AG20443 (cell line): ENCODE results near the gene TUBGCP2.

ENCODE experiments used
- DNase-seq: peaks from one replicate; pipeline ENCODE4 v3.0.0; 2012; ENCODE audit warnings: low spot score, mixed read lengths

The TUBGCP2 gene

DNA sequence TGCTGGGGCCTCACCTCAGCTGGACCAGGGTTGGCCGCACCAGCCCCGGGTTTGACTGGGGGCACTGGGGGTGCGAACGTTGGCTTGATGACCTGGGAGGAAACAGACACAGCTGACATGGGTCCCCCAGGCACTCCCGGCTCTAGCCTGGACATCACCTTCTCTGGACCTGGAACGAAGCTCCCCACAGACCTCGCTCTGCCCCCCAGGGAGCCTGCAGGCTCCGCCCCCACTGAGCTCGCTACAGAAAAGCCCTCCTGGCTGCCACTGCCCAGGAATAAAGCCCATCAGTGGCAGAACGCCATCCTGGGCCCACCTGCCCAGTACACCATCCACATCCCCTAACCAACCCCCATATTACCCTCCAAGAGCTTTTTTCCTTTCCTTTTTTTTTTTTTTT, 45.0 kb downstream of the TUBGCP2 start:
- DNase-seq, result no peak

DNA sequence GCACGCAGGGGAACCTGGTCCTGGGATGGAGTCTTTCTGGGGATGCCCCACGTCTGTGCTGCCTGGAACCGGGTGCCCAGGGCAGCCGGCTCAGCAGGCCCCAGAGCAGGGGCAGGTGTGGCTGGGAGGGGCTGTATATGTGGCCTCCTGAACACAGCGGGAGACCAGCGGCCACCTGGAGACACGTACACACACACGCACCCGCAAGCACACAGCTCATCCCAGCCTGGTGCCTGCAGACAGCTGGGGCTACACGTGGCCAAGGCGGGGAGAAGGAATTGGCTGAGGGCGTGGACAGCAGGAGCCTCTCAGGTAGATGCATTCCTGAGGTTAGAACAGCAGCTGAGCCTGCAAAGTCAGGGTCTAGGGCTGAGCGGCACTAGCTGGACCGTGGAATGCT, 46.0 kb downstream of the TUBGCP2 start:
- DNase-seq, result no peak

DNA sequence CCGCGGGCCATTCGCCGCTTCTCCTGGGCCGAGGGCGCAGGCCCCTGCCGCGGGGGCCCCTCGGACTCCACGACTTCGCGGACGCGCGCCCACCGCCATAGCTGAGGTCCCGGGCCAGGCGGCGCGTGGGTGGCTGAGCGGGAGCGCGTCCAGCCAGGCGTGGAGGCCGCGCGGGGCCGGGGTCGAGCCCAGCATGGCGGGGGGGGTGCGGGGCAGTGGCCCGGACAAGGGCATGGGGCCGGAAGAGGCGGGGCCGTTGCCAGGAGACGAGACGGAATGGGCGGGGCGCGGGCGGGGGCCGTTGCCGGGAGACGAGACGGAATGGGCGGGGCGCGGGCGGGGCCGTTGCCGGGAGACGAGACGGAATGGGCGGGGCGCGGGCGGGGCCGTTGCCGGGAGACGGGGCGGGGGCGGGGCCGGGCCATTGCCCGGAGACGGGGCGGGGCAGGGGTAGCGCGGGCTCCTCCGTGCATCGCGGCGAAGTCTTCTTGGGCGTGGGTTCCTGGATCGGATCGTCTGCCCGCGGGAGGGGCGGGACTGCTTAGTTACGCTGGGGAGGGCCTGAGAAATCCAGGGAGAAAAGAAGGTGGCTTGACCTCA, 46.8 kb downstream of the TUBGCP2 start:
- DNase-seq, result peak; percentile 92

- DNase-seq, result peak; percentile 73
Observed at GRCh38 chr10:133260895-133261725, 47.6 kb downstream of the TUBGCP2 start.

- DNase-seq, result no peak
Observed at GRCh38 chr10:133259602-133259989, 49.1 kb downstream of the TUBGCP2 start.

- DNase-seq, result peak; percentile 96
Observed at GRCh38 chr10:133258818-133259601, 49.7 kb downstream of the TUBGCP2 start.

- DNase-seq, result no peak
Observed at GRCh38 chr10:133258066-133258817, 50.4 kb downstream of the TUBGCP2 start.

GRCh38 chr10:133257489-133258065, 51.1 kb downstream of the TUBGCP2 start:
- DNase-seq, result no peak

DNA sequence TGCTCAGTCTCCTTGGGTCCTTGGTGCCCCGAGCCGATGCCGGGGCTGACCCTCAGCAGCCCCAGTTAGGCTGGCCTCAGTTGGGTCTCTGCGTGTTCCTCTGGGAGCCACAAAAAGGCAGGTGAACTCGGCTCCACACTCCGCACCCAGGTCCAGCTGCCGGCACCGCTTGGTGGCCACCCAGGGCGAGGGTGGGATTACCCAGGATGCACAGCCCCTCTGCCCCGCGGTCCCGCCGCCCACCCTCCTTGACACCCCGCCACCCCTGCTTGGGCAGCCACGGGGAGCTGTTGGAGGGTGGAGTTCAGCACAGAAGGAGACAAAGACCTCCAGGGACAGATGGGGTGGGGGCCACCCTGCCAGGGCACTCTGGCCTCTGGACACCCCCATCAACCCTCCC, 53.3 kb downstream of the TUBGCP2 start:
- no peak for DNase-seq

DNA sequence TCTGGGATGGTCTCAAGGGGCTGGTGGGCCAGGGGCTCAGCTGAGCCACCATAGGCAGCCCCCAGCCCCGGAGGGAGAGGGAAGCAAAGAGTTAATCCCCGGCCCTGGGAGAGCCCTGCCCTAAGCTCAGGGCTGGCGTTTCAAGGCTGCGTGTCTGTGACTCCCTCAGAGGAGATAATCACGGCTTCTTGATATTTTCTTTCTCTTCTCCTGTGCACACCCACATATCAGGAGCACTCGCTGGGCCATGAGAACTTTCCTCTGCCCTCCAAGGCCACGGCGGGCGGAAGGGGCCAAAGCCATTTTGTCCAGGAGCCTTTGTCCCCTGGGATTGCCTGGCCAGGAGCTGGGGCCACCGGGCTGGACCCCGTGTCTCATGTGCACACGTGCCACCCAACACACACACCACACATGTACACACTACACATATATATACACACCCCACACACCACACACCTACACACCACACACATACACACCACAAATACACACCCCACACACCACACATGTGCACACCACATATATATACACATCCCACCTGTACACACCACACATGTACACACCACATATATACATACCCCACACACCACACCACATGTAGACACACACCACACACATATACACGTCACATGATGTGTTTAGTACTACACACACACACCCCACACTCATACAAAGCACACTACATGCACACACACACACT, 54.1 kb downstream of the TUBGCP2 start:
- no peak for DNase-seq

DNA sequence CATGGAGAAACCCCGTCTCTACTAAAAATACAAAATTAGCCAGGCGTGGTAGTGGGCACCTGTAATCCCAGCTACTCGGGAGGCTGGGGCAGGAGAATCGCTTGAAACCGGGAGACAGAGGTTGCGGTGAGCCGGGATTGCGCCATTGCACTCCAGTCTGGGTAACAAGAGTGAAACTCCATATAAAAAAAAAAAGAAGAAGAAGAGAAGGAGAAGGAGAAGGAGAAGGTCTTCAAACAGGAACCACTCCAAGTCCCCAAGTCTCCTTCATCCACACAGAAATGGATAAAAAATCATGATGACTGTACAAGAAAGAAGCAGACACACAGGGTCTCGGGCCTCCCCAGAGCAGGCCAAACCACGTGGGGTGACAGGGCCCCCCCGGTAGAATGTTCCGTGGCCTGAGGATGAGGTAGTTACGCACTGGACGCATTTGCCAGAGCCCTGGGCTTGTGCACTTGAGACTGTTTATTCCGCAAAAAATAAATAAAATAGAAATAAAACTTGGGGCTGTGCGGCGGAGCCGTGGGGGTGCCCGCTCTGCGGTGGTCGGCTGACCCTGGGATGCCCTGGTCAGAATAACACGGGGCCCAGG, 55.2 kb downstream of the TUBGCP2 start:
- no peak for DNase-seq

- DNase-seq, result no peak
Observed at GRCh38 chr10:133252223-133252552, 56.5 kb downstream of the TUBGCP2 start.

DNA sequence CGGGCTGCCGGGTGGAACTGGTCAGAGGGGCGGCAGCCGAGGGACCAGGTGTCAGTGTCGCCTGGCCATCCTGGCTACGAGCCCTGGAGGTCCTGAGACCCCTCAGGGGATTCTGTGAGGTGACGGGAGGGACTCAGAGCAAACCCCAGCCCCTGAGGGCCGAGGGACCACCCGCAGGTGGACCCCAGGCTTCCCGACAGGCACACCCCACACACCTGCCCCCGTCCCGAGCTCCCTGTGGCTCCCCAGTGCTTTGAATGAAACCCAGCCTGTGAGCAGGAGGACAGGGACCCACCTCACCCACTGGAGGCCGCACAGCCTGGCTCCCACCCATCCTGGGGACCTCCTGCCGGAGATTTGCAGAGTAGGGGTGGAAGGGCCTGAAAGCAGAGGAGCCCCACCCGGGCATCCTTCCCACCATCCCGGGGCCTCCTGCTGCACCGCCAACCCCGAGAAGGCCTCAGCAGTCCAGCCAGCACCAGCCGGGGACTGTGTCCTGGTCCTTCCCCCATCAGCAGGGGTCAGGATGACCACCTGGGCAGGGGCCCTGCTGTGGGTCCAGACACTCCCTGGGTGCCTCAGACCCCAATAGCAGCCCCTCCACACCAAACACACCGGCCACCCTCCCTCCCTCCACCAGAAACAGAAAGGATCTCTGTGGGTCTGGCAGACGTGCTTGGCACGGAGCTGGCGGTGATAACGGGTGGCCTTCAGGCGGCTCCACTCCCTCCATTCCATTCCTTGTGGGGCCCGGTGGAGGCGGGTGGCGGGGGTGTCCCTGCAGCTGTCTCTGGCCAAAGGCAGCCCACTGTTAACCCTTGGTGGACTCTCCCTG, 57.1 kb downstream of the TUBGCP2 start:
- DNase-seq, result no peak

DNA sequence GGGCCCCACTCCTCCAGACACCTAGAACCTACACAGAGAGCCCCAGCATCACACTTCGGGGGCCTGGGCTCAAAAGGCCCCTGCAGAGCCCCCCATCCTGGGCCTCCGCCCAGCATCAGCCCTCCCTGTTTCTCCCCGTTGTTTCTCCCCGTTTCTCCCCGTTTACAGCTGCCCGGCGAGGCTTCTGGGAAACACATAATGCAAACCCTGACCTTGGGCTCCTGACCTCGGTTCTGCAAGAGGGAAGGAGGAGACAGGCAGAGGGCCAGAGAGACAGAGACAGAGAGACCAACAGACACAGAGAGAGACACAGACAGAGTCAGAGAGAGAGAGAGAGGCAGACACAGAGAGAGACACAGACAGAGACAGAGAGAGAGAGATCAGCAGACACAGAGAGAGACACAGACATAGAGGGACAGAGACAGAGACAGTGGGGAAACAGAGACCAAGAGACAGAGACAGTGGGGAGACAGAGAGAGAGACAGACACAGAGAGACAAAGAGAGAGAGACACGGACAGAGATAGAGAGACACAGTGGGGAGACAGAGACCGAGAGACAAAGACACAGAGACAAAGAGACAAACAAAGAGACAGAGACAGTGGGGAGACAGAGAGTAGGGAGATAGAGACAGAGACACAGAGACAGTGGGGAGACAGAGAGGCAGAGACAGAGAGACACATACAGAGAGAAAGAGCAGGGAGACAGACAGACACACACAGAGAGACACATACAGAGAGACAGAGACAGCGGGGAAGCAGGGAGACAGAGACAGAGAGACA, 58.5 kb downstream of the TUBGCP2 start:
- no peak for DNase-seq

DNA sequence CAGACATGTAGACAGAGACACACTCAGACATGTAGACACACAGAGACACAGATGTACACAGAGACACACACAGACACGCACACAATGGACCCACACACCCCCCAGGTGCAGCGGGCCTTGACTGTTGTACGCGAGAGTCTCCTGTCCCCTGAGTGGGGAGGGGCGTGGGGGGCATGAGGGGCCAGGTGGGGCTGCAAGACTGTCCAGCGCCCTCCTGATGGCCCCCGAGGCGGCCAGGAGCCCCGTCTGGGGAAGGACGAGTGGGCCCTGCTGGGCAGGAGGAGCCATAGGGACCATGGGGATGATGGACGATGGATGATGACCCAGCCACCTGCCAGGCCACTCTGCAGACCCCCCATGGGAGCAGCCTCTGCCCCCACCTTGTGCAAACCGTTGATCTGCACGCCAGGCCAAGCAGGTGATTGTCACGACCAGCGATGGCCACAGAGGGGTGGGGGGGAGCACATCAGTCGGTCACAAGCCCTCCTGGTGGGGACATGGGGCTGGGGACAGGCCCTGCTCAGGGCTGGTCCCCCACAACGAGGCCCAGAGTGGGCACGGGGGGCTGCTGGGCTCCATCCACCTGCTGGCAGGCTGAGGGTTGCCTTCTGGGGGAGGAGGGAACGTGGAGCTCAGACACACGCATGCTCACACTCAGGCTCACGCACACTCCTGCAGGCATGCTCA, 59.4 kb downstream of the TUBGCP2 start:
- DNase-seq, result no peak

DNA sequence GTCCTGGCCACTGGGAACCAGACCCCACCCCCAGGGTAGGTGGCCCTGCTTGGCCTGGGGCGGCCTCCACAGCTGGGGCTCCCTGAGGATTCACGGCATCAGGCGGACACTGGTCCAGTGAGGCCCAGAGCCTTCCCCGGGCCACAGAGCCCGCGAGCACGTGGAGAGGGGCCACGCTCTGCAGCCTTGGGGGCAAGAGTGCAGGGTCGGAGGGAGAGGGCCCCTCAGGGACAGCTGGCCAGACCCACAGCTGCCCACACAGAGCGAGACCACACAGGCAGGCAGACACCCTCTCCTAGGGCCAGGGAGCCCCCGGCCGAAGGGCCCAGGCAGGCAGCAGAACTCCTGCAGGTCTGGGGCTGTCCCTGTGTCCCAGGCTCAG, 60.3 kb downstream of the TUBGCP2 start:
- no peak for DNase-seq

DNA sequence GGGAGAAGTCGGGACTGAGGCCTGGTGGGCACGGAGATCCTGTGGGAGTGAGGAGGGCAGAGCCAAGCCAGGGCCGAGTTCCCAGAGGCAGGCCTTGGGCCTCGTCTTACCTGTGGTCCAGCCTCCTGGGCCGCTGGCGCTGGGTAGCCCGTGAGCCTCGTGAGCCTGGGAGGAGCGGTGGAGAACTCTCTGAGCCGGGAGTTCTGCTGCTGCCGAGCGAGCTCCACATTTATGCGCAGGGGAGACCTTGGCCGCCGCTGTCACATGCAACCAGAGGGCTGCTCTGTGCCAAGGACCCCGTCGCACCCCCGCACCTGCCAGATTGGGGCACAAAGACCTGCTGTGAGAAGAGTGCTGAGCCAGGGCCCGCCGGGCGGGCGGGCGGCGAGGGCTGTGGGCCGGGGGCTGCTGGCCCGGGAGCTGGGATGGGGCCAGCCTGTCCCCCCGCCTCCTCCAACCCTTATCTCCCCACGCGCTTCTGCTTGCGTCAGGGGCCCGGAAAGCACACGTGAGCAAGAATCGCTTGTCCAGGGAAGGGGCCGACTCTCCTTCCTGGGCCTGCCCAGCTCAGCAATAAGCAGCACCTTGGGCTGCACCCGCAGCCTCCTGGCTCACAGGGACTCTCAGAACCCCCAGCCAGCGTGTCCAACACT, 60.9 kb downstream of the TUBGCP2 start:
- DNase-seq, result no peak

- no peak for DNase-seq
Observed at GRCh38 chr10:133246236-133246626, 62.4 kb downstream of the TUBGCP2 start.
